GM19467 (cell line): ENCODE measurements around the gene KIR3DL1.
"Not testable (repeated sequence)": the region's sequence is repeated elsewhere in the genome, so short reads cannot be mapped to it uniquely, and the experiment has no call there.

Experiments used
- ATAC-seq: cut with Tn5 transposase; IDR thresholded peaks from one replicate; pipeline ENCODE4 v1.9.1; 2021; ENCODE audit warnings: mild to moderate bottlenecking, moderate library complexity; ENCODE audit not compliant: unreplicated experiment

The KIR3DL1 gene

DNA sequence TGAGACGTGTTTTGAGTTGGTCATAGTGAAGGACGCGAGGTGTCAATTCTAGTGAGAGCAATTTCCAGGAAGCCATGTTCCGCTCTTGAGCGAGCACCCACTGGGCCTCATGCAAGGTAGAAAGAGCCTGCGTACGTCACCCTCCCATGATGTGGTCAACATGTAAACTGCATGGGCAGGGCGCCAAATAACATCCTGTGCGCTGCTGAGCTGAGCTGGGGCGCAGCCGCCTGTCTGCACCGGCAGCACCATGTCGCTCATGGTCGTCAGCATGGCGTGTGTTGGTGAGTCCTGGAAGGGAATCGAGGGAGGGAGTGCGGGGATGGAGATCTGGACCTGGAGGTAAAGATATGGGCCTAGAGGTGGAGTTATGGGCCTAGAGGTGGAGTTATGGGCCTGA is at the start of gene KIR3DL1:
TSS of gene KIR3DL1 (plus strand) at position 218 of the 400 bp plus-strand sequence.
- not testable (repeated sequence) for ATAC-seq

DNA sequence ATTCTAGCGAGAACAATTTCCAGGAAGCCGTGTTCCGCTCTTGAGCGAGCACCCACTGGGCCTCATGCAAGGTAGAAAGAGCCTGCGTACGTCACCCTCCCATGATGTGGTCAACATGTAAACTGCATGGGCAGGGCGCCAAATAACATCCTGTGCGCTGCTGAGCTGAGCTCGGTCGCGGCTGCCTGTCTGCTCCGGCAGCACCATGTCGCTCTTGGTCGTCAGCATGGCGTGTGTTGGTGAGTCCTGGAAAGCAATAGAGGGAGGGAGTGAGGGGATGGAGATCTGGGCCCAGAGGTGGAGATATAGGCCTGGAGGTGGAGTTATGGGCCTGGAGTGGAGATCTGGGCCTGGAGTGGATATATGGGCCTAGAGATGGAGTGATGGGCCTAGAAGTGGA is 46.6 kb upstream of the KIR3DL1 start, which contains the start of gene KIR2DL1:
TSS of gene KIR2DL1 (plus strand) at position 148 of the 400 bp plus-strand sequence. CDS start at position 206, 58 bp downstream.
- ATAC-seq = not testable (repeated sequence)

DNA sequence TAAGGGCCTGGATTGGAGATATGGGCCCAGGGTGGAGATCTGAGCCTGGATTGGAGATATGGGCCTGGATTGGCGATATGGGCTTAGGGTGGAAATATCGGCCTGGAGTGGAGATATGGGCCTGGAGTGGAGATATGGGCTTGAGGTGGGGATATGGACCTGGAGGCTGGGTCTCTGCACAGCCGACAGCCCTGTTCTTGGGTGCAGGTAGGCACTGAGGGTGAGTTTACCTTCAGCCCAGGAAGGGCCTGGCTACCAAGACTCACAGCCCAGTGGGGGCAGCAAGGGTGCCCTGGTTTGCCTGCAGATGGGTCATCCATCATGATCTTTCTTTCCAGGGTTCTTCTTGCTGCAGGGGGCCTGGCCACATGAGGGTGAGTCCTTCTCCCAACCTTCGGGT is 45.8 kb upstream of the KIR3DL1 start:
- ATAC-seq = not testable (repeated sequence)

DNA sequence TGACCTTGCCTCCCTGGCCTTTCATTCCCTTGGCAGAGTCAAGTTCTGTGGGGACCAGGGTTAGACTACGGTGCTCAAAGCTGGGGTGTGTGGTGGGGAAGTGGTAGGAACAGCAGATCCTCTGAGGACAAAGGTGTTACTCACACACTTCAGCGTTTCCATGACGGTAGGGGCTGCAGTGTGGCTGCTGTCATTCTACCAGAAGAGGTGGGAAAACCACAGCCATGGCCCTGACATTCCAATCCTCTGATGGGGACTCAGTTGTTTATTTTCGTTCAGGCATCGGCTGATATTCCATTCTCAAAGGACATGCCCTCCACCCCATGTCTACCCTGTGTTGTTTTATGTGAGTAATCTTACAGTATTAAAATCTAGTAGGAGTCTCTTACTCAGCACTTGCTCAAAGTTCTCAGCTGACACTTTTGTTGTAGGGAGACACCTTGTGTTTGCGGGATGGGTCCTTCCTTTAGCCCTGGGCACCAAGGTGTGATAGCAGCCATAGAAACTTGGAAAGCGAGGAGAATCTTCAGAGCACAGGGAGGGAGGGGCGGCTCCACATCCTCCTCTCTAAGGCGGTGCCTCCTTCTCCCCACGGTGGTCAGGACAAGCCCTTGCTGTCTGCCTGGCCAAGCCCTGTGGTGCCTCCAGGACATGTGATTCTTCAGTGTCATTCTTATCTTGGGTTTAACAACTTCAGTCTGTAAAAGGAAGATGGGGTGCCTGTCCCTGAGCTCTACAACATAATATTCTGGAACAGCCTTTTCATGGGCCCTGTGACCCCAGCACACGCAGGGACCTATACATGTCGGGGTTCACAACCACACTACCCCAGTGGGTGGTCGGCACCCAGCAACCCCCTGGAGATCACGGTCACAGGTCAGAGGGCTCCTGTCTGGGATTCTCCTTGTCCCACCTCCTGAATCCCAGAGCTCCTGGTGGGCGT is 45.0 kb upstream of the KIR3DL1 start:
- not testable (repeated sequence) for ATAC-seq

DNA sequence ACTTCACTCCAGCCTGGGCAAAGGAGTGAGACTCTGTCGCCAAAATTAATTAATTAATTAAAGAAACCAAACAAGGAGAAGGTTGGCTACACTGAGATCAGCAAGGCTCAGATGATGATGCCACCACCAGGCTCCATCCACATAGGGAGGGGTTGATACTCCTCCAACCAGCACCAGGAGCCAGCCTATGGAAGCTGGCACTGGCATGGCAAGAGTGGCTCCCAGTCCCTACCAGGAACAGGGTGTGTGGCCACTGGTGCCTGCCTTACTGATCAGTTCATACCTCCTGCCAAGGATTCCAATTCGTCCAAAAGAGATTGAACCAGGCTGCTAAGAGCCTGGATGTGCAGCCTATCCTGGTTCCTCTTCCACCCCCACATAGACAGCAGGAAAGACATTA is 43.6 kb upstream of the KIR3DL1 start:
- not testable (repeated sequence) for ATAC-seq

DNA sequence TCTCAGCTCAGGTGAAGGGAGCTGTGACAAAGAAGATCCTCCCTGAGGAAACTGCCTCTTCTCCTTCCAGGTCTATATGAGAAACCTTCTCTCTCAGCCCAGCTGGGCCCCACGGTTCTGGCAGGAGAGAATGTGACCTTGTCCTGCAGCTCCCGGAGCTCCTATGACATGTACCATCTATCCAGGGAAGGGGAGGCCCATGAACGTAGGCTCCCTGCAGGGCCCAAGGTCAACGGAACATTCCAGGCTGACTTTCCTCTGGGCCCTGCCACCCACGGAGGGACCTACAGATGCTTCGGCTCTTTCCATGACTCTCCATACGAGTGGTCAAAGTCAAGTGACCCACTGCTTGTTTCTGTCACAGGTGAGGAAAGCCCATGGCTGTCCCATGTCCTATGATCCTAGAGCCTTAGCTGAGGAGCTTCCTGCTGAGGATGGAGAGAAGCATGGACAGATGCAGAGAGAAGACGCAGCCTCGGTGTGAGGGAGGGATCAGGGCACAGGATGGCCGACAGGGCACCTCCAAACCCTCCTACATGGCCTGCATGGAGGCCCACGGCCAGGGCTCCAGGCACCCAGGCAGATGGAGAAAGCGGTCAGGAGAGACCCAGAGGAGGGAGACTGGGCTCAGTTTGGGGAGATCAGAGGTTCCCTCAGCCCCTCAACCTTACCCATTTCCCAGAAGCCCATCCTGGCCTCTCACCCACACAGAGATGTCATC is 41.0 kb upstream of the KIR3DL1 start:
- ATAC-seq = not testable (repeated sequence)

DNA sequence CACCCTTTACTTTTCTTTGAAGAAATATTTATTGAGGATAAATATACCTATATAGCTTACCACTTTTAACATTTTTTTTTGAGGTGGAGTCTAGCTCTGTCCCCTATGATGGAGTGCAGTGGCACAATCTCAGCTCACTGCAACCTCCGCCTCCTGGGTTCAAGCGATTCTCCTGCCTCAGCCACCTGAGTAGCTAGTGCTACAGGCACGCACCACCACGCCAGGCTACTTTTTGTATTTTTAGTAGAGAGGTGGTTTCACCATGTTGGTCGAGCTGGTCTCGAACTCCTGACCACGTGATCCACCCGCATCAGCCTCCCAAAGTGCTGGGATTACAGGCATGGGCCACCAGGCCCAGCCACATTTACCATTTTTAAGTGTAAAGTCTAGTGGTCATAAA is 40.4 kb upstream of the KIR3DL1 start:
- ATAC-seq = not testable (repeated sequence)

DNA sequence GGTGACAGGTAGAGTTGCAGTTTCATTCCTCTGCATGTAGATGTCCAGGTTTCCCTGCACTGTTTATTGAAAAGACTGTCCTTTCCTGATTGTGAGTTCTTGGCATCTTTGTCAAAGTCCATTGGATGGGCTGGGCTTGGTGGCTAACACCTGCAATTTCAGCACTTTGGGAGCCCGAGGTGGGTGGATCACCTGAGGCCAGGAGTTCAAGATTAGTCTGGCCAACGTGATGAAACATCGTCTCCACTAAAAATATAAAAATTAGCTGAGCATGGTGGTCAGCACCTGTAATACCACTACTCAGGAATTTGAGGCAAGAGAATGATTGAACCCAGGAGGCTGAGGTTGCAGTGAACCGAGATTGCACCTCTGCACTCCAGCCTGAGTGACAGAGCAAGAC is 38.4 kb upstream of the KIR3DL1 start:
- not testable (repeated sequence) for ATAC-seq

DNA sequence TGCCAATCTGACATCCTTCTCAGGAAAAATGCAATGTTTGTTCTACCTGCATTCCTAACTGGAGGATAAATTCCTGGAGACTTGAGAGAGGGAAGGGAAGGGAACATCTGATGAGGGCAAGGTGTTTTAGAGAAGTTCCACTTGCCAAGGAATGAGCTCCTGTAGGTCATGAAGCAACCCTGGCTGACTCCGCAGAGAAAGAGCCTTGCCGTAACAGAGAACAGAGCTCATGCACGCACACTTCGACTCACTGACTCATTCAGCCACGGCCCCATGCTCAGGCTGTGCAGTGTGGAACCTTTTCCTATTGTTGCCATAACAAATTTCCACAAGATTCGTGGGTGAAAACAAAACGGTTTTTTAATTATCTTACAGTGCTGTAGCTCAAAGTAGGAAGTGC is 37.4 kb upstream of the KIR3DL1 start:
- not testable (repeated sequence) for ATAC-seq

DNA sequence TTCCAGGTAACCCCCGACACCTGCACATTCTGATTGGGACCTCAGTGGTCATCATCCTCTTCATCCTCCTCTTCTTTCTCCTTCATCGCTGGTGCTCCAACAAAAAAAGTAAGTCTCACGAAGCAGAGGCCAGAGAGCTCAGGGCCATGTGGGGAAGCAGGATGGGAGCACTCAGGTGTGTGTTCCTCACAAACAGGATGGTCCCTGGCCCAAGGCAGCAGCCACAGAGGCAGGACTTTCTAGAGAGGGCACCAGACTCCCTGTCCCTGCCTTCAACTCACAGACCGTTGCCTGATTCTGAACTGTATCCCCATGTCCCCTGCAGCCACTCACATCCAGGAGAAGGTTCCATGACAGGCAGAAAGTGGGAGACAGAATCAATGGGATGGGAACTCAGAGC is 33.4 kb upstream of the KIR3DL1 start:
- not testable (repeated sequence) for ATAC-seq

DNA sequence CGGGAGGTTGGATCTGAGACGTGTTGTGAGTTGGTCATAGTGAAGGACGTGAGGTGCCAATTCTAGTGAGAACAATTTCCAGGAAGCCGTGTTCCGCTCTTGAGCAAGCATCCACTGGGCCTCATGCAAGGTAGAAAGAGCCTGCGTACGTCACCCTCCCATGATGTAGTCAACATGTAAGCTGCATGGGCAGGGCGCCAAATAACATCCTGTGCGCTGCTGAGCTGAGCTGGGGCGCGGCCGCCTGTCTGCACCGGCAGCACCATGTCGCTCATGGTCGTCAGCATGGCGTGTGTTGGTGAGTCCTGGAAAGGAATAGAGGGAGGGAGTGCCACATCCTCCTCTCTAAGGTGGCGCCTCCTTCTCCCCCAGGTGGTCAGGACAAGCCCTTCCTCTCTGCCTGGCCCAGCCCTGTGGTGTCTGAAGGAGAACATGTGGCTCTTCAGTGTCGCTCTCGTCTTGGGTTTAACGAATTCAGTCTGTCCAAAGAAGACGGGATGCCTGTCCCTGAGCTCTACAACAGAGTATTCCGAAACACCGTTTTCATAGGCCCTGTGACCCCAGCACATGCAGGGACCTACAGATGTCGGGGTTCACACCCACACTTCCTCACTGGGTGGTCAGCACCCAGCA is 30.1 kb upstream of the KIR3DL1 start:
- not testable (repeated sequence) for ATAC-seq

DNA sequence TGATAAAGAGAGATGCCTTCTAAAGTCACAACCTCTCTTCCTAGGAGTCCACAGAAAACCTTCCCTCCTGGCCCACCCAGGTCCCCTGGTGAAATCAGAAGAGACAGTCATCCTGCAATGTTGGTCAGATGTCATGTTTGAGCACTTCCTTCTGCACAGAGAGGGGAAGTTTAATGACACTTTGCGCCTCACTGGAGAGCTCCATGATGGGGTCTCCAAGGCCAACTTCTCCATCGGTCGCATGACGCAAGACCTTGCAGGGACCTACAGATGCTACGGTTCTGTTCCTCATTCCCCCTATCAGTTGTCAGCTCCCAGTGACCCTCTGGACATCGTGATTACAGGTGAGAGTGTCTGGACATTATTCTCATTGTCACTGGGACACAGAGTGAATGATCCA is 28.1 kb upstream of the KIR3DL1 start:
- ATAC-seq = not testable (repeated sequence)

DNA sequence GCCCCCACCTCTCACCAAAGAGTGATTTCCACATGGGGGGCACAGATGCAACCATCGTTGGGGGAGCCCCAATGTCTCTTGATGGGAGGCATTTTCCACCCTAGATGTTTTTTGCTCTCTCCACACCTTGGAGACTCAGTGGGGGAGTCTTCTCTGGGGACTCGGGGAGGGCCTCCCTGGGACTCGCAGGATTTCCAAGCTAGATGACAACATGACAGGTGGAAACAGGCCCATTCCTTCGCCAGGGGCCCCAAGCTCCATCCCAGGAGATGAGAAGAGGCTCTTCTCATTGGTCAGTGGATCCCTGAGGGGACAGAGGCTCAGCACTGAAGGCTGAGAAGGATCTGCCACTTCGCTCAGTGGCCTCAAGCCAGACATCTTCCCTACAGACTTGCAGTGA is 25.6 kb upstream of the KIR3DL1 start:
- ATAC-seq = no peak

DNA sequence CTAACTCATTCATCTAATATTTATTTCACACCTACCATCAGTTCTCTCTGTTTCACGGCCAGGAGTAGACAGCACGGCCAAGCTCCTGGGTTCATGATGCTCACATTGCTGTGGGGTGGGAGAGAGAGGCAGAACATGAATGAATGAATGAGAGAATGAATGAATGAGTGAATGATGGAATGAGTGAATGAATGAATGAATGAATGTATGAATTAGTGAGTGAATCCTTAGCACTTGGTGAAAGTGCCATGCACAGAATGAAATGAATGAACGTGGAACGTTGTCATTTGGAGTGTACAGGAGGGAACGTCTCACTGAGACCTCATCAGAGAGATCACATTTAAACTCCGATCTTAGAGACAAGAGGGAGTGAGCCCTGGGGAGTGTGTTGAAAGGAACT is 24.8 kb upstream of the KIR3DL1 start:
- no peak for ATAC-seq

DNA sequence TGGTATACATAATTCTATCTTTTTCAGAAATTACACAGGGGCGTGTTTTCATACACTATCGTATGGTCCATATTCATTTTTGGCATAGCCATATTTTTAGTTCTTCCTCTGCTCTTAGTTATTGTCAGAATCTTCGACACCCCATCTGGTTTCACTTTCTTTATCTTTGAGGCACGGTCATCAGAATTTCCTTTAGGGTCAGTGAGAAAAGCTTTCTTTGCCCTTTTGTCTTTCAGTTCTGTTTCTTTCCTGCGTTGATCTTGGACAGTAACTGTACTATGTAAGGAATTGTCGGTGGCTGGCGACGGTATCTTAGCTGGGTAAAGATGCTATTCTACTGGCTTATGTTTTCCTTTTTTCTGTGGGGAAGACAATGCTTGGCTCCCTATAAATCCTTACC is 23.5 kb upstream of the KIR3DL1 start:
- ATAC-seq = no peak

DNA sequence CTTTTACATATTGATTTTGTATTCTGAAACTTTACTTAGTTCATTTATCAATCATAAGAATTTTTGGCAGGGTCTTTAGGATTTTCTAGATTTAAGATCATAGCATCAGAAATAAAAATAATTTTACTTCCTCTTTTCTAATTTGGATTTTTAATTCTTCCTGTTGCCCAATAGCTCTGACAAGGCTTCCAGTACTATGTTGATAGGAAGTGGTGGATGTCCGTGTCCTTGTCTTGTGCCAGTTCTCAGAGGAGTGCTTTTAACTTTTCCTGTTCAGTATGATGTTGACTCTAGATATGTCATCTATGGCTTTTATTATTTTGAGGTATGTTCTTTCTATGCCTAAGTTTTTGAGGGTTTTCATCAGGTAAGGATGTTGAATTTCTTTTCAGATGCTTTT is 20.5 kb upstream of the KIR3DL1 start:
- no peak for ATAC-seq

DNA sequence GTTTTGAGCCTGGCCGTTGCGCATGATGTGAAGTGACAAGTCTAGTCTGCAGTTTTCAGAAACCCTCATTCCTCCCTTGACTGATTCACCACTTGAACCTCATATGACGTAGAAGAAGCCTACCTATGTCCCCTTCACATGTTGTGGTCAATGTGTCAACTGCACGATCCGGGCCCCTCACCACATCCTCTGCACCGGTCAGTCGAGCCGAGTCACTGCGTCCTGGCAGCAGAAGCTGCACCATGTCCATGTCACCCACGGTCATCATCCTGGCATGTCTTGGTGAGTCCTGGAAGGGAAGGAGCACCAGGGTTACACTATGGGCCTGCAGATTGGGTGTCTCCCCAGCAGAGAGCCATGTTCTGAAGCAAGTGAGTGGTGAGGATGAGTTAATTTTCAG is 12.9 kb upstream of the KIR3DL1 start, which contains the start of gene KIR2DL4:
TSS of gene KIR2DL4 (plus strand) at position 201 of the 400 bp plus-strand sequence. CDS start at position 243, 42 bp downstream.
- ATAC-seq = no peak

DNA sequence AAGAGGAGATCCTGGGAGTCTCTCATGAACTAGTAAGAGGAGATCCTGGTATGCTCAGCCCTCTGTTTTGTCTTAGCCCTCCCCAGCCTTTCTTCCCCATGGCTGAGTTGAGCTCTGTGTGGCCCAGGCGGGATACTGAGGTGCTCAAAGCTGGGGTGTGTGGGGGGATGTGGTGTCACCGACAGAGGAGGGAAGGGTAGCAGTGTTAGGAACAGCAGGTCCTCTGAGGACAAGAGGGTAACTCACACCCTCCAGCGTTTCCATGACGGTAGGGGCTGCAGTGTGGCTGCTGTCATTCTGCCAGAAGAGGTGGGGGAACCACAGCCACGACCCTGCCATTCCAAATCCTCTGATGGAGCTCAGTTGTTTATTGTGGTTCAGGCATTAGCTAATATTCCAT is 12.2 kb upstream of the KIR3DL1 start:
- ATAC-seq = no peak

DNA sequence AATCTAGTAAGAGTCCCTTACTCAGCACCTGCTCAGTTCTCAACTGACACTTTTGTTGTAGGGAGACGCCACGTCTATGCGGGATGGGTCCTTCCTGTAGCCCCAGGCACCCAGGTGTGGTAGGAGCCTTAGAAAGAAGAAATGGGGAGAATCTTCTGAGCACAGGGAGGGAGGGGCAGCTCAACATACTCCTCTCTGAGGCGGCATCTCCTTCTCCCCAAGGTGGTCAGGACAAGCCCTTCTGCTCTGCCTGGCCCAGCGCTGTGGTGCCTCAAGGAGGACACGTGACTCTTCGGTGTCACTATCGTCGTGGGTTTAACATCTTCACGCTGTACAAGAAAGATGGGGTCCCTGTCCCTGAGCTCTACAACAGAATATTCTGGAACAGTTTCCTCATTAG is 11.7 kb upstream of the KIR3DL1 start:
- no peak for ATAC-seq

DNA sequence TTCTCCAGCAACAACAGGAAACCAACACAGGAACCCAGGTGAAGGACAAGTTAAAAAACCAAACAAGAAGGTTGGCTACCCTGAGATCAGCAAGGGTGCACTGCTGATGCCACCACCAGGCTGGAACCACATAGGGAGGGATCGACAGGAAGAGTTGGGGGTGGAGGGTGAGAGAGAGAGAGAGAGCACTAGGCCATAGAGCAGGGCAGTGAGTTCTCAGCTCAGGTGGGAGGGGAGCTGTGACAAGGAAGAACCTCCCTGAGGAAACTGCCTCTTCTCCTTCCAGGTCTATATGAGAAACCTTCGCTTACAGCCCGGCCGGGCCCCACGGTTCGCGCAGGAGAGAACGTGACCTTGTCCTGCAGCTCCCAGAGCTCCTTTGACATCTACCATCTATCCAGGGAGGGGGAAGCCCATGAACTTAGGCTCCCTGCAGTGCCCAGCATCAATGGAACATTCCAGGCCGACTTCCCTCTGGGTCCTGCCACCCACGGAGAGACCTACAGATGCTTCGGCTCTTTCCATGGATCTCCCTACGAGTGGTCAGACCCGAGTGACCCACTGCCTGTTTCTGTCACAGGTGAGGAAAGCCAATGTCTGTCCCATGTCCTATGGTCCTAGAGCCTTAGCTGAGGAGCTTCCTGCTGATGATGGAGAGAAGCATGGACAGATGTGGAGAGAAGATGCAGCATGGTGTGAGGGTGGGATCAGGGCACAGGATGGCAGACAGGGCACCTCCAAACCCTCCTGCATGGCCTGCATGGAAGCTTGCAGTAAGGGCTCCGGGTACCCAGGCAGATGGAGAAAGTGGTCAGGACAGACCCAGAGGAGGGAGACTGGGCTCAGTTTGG is 10.4 kb upstream of the KIR3DL1 start:
- ATAC-seq = no peak
